Stomach (tissue), 4 donors: ENCODE data around the gene HEPACAM.

ENCODE experiments used
- CTCF ChIP-seq, 7 experiments: fragments of 450-650 bp in 4 of 7; fragments of 200-600 bp in 3 of 7; sonication (generic) in 3 of 7; IDR thresholded peaks; one replicate each; pipeline ENCODE4 v1.5.1; 2016 to 2019; ENCODE audit warnings: antibody characterized with exemption in 7 of 7, control low read depth in 2 of 7, mild to moderate bottlenecking in 1 of 7
- EP300 ChIP-seq: sonication (generic); formaldehyde crosslinking; IDR thresholded peaks from one replicate; pipeline ENCODE4 v1.6.1; 2017; ENCODE audit warnings: antibody characterized with exemption
- POLR2A ChIP-seq, 4 donors: fragments of 450-650 bp; IDR thresholded peaks; one replicate each; pipeline ENCODE4 v1.6.1; 2016; ENCODE audit warnings: antibody characterized with exemption in 4 of 4, control low read depth in 2 of 4, mild to moderate bottlenecking in 1 of 4, moderate library complexity in 1 of 4
- POLR2AphosphoS5 ChIP-seq, 3 donors: sonication (generic); formaldehyde crosslinking; IDR thresholded peaks; one replicate each; pipeline ENCODE4 v1.6.1; 2016; ENCODE audit warnings: antibody characterized with exemption in 3 of 3

DNA sequence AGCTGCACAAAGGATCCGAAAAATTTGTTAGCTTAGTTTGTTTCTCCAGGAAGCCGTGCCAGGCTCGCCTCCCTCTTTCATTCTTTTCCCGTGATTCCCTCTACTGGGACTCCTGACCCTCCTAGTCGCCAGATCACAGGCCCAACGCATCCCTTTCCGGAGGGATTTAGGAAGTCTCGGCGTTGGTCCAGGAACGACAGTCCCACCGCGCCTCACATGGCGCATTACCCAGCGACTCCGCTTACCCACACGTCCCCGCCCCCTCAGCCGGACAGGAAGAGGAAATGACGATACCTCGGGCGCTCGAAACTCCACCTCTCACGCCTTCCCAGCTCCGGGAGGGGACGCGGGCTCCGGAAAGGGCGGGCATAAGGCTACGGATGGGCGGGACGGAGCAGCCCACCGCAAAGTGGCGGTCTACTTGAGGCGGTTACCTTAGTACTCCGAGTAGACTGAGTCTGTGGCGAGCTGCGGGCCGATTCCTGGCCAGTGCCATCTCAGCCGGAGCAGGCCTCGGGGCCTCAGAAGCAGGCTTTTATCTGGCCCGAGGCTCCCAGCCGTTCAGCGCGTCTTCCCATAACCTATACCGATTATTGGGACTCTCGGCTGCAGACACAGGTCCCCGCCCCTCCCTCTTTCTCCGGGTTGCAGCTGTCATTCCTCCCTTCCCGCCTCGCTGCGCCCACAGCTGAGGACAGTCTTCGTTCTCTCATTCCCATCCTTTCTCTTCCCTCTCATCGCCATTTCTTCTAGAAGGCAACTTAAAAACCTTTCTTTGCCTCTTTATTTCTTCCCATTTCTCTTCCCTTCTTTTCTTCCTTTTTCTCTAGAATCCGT lies 18.1 kb upstream of the HEPACAM start, which contains the start of gene CCDC15:
- TF ChIP-seq CTCF (IDR thresholded peaks at IDR 0.05) (peak in 1 of 7 experiments; percentile 5), POLR2AphosphoS5 (IDR thresholded peaks at IDR 0.05) (peak; percentile 92 to 98 (median 93)), POLR2A (IDR thresholded peaks at IDR 0.05) (peak in 2 of 4 donors; percentile 71 to 72), EP300 (no peak)
